ENCODE data around the gene TREM1. TPM values are rescaled to one million over a fixed set of nuclear protein-coding genes. Genes with fewer than 3 reads are reported as not detected.

The TREM1 gene
- total RNA-seq, 1 donor from 2014 or later = 0.20 TPM

DNA sequence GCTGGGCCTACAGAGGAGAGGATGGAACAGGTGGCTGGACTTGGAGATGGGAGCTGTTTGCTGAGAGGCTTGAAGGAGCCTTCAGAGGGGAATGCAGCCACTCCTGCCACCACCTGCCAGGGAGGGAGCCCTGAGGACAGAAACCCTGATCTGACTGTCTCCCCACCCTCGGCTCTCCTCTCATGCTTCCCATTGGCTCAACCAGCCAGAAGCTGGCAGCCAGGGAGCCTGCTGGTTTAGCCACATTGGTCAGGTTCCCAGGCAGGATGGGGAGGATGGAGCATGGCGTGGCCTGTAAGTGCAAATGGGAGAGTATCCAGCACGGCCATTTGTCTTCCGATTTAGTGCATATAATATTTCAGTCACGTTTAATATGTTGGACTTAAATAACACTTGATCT lies 12.8 kb downstream of the TREM1 start:
- no peaks in the 10 kb centered on the region for H3K4me1 ChIP-seq (ENCODE audit: insufficient read depth, low read length)
- H3K4me3 ChIP-seq (ENCODE audit: insufficient read depth, low read depth, low read length) = no peak overlapping the region
- no peak for TF ChIP-seq EZH2 (IDR thresholded peaks at IDR 0.05; ENCODE audit: insufficient read depth, low read length)
- TF ChIP-seq, protein P1, sequence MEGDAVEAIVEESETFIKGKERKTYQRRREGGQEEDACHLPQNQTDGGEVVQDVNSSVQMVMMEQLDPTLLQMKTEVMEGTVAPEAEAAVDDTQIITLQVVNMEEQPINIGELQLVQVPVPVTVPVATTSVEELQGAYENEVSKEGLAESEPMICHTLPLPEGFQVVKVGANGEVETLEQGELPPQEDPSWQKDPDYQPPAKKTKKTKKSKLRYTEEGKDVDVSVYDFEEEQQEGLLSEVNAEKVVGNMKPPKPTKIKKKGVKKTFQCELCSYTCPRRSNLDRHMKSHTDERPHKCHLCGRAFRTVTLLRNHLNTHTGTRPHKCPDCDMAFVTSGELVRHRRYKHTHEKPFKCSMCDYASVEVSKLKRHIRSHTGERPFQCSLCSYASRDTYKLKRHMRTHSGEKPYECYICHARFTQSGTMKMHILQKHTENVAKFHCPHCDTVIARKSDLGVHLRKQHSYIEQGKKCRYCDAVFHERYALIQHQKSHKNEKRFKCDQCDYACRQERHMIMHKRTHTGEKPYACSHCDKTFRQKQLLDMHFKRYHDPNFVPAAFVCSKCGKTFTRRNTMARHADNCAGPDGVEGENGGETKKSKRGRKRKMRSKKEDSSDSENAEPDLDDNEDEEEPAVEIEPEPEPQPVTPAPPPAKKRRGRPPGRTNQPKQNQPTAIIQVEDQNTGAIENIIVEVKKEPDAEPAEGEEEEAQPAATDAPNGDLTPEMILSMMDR (IDR thresholded peaks at IDR 0.05; ENCODE audit: insufficient read depth, low read depth, low read length) = no peak
- H3K9me3 ChIP-seq (ENCODE audit: insufficient read depth, low read depth, low read length) = no peaks in the 10 kb centered on the region
- H3K27me3 ChIP-seq (ENCODE audit: insufficient read depth, low read length) = no peaks in the 10 kb centered on the region
- DNase-seq (ENCODE audit: low read depth) = no peak
- no peaks in the 10 kb centered on the region for H3K79me2 ChIP-seq (ENCODE audit: insufficient read depth, low read length)
- H4K20me1 ChIP-seq (ENCODE audit: insufficient read depth, low read length) = no peaks in the 10 kb centered on the region
- Mint-ChIP-seq H3K27ac (ENCODE audit: unreplicated experiment) (no peak overlapping the region), H3K36me3 (ENCODE audit: low read depth, unreplicated experiment) (no peaks in the 10 kb centered on the region), H3K27me3 (ENCODE audit: low read depth, unreplicated experiment) (peaks cover 52% of the 10 kb centered on the region), H3K4me1 (ENCODE audit: low read depth, unreplicated experiment) (peaks cover 2% of the 10 kb centered on the region), H3K9me3 (ENCODE audit: unreplicated experiment) (no peaks in the 10 kb centered on the region), H3K4me3 (ENCODE audit: unreplicated experiment) (no peak overlapping the region)
- no peak overlapping the region for H2AFZ ChIP-seq (ENCODE audit: low read depth, low read length)
- H3K36me3 ChIP-seq (ENCODE audit: insufficient read depth, low read length) = no peaks in the 10 kb centered on the region
- H3K9ac ChIP-seq (ENCODE audit: low read length) = no peak overlapping the region
- FAIRE-seq = no peak
- no peak overlapping the region for H3K4me2 ChIP-seq (ENCODE audit: low read length)
- H3K27ac ChIP-seq (ENCODE audit: low read depth, low read length) = no peak overlapping the region

DNA sequence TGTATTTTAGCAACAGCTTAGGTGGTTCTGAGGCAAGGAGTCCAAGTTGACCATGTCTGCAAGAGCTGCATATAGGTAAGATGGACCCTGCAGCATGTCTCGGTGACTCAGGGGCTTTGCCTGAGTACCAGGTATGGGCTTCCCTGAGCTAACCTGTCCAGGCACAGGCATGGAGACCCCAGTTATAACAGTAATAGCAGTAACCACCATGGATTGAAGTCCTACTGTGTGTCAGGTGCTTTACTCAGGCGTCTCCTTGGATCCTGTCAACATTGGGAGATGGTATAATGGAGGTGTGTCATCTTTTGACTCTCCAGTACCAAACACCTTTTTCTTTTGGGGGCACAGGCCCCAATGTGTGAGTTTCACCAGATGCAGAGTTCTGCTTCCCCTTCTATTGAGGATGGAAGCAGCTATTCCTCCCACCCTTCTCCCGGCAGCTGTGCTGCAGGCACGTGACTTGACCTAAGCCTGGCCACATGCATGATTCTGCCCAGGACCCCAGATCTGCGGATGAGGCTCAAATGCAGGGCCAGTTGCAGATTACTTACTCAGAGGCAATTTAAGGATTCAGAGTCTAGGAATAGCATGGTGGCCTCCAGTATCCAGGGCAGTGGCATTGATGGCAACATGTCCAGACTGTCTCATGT lies 13.8 kb downstream of the TREM1 start:
- no peaks in the 10 kb centered on the region for H3K9me3 ChIP-seq (ENCODE audit: insufficient read depth, low read depth, low read length)
- H3K27me3 ChIP-seq (ENCODE audit: insufficient read depth, low read length) = no peaks in the 10 kb centered on the region
- H3K27ac ChIP-seq (ENCODE audit: low read depth, low read length) = no peak overlapping the region
- no peak overlapping the region for H3K4me2 ChIP-seq (ENCODE audit: low read length)
- no peak overlapping the region for H3K9ac ChIP-seq (ENCODE audit: low read length)
- no peak overlapping the region for H3K27ac Mint-ChIP-seq (ENCODE audit: unreplicated experiment)
- DNase-seq (ENCODE audit: low read depth) (no peak), FAIRE-seq (no peak)
- H2AFZ ChIP-seq (ENCODE audit: low read depth, low read length) = no peak overlapping the region
- no peaks in the 10 kb centered on the region for H3K36me3 ChIP-seq (ENCODE audit: insufficient read depth, low read length)
- no peaks in the 10 kb centered on the region for H4K20me1 ChIP-seq (ENCODE audit: insufficient read depth, low read length)
- TF ChIP-seq EZH2 (IDR thresholded peaks at IDR 0.05; ENCODE audit: insufficient read depth, low read length) = no peak
- TF ChIP-seq, protein P1 (IDR thresholded peaks at IDR 0.05; ENCODE audit: insufficient read depth, low read depth, low read length) = no peak
- peaks cover 51% of the 10 kb centered on the region for H3K27me3 Mint-ChIP-seq (ENCODE audit: low read depth, unreplicated experiment)
- no peaks in the 10 kb centered on the region for H3K36me3 Mint-ChIP-seq (ENCODE audit: low read depth, unreplicated experiment)
- no peaks in the 10 kb centered on the region for H3K79me2 ChIP-seq (ENCODE audit: insufficient read depth, low read length)
- H3K4me1 Mint-ChIP-seq (ENCODE audit: low read depth, unreplicated experiment) = no peaks in the 10 kb centered on the region
- no peak overlapping the region for H3K4me3 ChIP-seq (ENCODE audit: insufficient read depth, low read depth, low read length)
- no peak overlapping the region for H3K4me3 Mint-ChIP-seq (ENCODE audit: unreplicated experiment)
- H3K4me1 ChIP-seq (ENCODE audit: insufficient read depth, low read length) = no peaks in the 10 kb centered on the region
- no peaks in the 10 kb centered on the region for H3K9me3 Mint-ChIP-seq (ENCODE audit: unreplicated experiment)

DNA sequence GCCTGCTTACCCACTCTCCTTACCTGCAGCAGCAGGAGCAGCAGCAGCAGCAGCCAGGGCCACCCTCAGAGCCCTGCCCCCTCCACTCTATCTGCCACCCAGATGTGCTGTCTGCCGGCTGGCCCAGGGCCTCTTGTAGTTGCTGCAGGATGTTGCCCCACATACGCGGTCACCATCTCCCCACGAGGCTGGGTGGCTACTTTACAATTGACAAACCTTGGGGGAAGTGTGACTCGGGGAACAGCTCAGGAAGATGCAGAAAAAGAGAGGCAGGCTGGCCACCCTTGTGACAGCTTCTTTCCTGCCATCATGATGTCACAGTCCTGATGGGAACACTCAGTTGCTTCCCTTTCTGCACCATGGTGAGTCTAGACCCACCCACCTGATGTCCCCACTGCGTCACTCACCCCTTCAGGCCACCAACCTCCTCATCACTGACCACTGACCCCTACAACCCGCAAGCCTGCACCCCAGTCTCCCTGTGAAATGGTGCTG lies 14.5 kb downstream of the TREM1 start:
- Histone ChIP-seq H3K27ac (ENCODE audit: low read depth, low read length) (no peak overlapping the region), H2AFZ (ENCODE audit: low read depth, low read length) (no peak overlapping the region), H3K9ac (ENCODE audit: low read length) (no peak overlapping the region), H3K79me2 (ENCODE audit: insufficient read depth, low read length) (no peaks in the 10 kb centered on the region), H3K36me3 (ENCODE audit: insufficient read depth, low read length) (no peaks in the 10 kb centered on the region), H3K4me2 (ENCODE audit: low read length) (no peak overlapping the region), H3K4me3 (ENCODE audit: insufficient read depth, low read depth, low read length) (no peak overlapping the region), H3K4me1 (ENCODE audit: insufficient read depth, low read length) (no peaks in the 10 kb centered on the region), H4K20me1 (ENCODE audit: insufficient read depth, low read length) (no peaks in the 10 kb centered on the region), H3K9me3 (ENCODE audit: insufficient read depth, low read depth, low read length) (no peaks in the 10 kb centered on the region), H3K27me3 (ENCODE audit: insufficient read depth, low read length) (no peaks in the 10 kb centered on the region)
- H3K9me3 Mint-ChIP-seq (ENCODE audit: unreplicated experiment) = no peaks in the 10 kb centered on the region
- H3K27ac Mint-ChIP-seq (ENCODE audit: unreplicated experiment) = no peak overlapping the region
- no peak for FAIRE-seq
- H3K36me3 Mint-ChIP-seq (ENCODE audit: low read depth, unreplicated experiment) = no peaks in the 10 kb centered on the region
- no peaks in the 10 kb centered on the region for H3K4me1 Mint-ChIP-seq (ENCODE audit: low read depth, unreplicated experiment)
- no peak overlapping the region for H3K4me3 Mint-ChIP-seq (ENCODE audit: unreplicated experiment)
- no peak for TF ChIP-seq EZH2 (IDR thresholded peaks at IDR 0.05; ENCODE audit: insufficient read depth, low read length)
- TF ChIP-seq, protein P1 (IDR thresholded peaks at IDR 0.05; ENCODE audit: insufficient read depth, low read depth, low read length) = no peak
- H3K27me3 Mint-ChIP-seq (ENCODE audit: low read depth, unreplicated experiment) = peaks cover 47% of the 10 kb centered on the region
- no peak for DNase-seq (ENCODE audit: low read depth)

All from astrocyte (in vitro differentiated cells and primary cell).